HL-60/S4 (cell line): ENCODE data around the gene SIDT1.

Experiments used
- in situ Hi-C: fragments of 300-500 bp; cut with MboI; formaldehyde crosslinking; loops from 2 replicates; pipeline ENCODE4 v1.14.3; 2022; ENCODE audit warnings: low sequenced_read_pairs

Gene SIDT1

DNA sequence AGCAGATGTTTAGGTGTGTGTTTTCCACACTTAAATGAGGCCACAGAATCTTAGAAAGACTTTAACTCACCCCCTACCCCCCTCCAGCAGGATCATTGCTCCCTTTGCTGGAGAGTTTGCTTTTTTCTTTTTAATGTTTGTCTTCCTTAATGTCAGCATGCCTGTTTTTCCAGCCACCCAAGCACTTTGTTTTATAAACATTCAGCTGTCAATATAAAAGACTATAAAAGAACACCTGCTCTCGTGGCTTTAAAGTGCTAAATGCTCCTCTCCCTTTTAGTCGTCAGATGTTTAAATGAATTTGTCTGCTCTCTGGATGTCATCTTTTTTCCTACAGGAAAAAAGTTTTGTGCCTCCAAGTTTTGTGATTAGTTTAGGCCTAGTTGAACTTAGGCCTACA is 61.7 kb downstream of the SIDT1 start:
- in situ Hi-C loops, result no loop called here

- in situ Hi-C loops, result no loop called here
Observed at GRCh38 chr3:113597596-113598354, 65.4 kb downstream of the SIDT1 start.

DNA sequence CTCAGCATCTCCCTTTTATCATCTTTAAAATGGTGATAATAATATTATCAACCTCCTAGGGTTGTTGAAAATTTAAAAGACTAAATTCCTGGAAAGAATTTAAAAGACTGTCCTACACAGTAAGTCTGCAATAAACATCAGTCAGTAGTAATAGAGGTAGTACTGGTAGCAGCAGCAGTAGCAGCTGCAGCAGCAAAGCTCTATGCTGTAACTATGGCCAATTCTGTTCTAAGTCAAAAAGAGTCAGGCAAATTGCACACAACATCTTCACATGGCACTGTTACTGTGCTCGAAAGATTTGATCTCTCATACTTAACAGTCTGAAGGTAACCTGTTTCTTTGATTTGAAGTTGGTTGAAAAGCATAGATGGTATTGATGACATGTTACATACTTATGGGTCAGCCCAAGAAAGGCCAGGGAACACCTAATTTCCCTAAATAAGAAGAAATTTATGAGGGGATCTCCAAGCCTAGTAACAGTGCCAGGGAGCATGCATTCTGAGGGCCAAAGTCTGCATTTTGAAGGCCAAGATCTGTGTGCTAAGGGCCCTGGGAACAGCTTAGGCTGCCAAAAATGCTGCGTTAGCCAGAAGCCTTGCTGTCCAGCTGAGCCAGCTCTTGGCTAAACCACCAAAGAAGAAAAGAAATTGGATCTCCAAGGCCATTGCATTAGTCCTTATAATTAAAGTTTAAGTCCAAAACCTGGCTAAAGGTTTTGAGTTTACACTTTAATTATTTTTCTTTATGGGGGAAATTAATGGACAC is 68.2 kb downstream of the SIDT1 start:
- in situ Hi-C loops, result no loop called here

DNA sequence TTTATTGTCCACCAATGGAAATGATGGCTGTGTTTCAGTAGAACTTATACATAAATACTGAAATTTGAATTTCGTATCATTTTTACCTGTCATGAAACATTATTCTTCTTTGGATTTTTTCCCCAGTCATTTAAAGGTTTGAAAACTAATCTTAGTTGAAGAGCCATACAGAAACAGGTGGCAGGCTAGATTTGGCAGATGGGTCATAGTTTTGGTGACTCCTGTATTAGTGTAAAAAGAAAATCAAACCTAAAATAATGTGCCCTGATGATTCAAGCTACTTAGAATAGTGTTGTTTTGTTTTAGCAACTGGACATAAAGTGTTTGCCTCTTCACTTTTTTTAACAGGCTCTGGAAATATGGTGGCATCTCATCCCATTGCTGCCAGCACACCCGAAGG is 68.9 kb downstream of the SIDT1 start:
- in situ Hi-C loops, result no loop called here

DNA sequence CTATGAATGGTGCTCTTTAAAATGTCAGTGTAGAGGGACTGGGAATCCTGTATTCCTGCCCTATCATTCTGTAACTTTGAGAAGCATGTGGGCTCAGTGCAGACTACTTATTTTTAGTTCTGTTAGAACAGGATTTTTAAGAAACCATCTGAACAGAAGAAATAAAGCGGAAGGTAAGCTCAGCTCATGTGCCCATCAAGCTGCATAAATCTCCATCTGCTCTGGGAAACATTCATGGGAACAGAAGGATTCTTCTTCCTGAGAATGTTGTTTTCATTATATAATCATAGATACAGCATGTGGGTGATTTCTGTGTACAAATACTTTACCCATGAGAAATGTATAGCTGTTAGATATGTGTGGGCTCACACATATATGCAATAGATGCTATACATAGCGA is 69.9 kb downstream of the SIDT1 start:
- in situ Hi-C loops, result no loop called here

GRCh38 chr3:113602836-113603235 is 70.5 kb downstream of the SIDT1 start:
- in situ Hi-C loops, result no loop called here

GRCh38 chr3:113606539-113607218 is 74.3 kb downstream of the SIDT1 start:
- in situ Hi-C loops, result no loop called here

DNA sequence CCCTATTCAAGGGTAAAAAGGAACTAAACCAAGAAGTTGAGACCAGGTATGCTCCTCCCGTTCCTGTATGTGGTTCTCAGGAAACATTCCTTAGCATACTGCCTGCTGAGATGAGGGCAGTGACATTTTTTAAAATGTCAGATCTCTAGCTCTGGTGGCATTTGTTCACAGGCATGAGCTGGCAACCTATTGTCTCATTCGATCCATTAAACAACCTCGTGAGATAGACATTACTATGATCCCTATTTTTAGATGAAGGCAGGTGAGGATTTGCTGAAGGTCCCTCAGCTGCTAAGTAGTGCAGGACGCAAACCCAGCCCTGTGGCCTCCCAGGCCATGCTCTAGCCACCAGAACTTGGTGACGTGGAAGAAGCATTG is 74.9 kb downstream of the SIDT1 start:
- in situ Hi-C loops, result no loop called here

GRCh38 chr3:113614402-113614801 is 82.0 kb downstream of the SIDT1 start:
- in situ Hi-C loops, result no loop called here

- in situ Hi-C loops, result no loop called here
Observed at GRCh38 chr3:113615976-113616375, 83.6 kb downstream of the SIDT1 start.

DNA sequence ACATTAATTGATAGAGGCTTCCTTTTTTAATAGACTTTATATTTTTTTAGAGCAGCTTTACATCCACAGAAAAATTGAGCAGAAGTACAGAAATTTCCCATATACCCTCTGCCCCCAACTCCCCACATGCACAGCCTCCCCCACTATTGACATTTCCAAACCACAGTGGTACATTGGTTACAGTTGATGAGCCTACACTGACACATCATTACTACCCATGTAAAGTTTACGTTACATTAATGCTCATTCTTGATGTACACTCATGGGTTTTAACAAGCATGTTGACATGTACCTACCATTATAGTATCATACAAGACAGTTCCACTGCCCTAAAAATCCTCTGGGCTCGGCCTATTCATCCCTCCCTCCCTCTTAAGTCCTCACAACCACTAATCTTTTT is 85.4 kb downstream of the SIDT1 start:
- in situ Hi-C loops, result no loop called here

GRCh38 chr3:113620091-113620490 is 87.7 kb downstream of the SIDT1 start:
- in situ Hi-C loops, result loop anchor here (10.0 kb wide), 1 partner anchor 325 kb away; no protein-coding TSS in a partner anchor

GRCh38 chr3:113623324-113623723 is 91.0 kb downstream of the SIDT1 start:
- in situ Hi-C loops, result loop anchor here (10.0 kb wide), 1 partner anchor 329 kb away; no protein-coding TSS in a partner anchor

DNA sequence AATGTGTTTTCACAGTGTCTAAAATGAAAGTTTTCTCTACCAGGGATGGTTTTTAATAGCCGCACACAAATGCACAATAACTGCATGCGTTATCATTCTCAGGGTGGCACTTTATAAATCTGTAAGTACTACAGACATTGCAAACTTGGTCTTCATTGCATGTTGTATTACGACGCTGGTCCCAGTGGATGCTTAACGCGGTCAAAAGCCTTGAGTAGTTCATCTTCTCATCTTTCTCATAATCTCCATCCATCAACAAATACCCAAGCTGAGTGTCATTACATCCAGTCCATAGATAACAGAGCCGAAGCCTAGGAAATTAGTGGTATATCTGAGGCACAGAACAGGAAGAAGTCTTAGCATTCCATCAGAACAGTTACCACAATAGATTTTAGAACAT is 91.5 kb downstream of the SIDT1 start:
- in situ Hi-C loops, result loop anchor here (10.0 kb wide), 1 partner anchor 329 kb away; no protein-coding TSS in a partner anchor

GRCh38 chr3:113625834-113626233 is 93.5 kb downstream of the SIDT1 start:
- in situ Hi-C loops, result loop anchor here (10.0 kb wide), 1 partner anchor 331 kb away; no protein-coding TSS in a partner anchor

DNA sequence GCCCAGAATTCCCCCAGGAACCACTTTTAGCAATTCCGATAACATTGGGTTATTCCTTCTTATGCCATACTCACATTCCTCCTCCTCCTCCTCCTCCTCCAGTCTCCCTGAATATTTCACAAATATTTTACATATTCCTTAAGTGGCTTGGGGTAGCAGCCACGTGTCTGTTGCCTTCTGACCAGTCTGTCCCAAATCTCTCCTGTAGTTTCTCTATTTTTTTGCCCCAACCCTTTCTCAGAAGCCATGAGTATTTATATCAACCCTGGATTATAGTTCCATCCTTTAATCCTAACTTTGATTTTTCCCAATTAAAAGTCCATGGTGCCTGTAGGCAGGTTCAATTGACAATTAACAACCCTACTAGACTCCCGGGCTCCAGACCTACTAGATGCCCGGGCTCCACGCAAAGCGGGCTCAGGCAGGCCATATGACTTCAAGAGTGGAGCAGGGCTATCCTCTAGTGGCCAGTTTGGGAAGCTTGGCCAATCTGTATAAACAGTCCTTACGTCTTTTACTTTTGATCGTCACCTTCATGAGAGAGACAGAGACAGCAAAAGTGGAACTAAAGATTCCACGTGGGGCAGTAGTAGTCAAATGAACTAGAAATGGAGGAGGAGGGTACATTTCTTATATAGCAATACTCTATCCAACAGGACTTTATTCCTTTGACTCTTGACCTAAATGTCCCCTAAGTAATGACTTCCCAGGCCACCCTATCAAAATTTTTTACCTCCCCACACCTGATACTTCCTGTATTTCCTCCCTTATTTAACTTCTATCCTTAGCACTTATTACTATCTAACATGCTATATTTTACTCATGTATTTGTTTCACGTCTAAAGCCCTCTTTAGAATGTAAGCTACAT is 94.4 kb downstream of the SIDT1 start:
- in situ Hi-C loops, result loop anchor here (10.0 kb wide), 1 partner anchor 332 kb away; no protein-coding TSS in a partner anchor

DNA sequence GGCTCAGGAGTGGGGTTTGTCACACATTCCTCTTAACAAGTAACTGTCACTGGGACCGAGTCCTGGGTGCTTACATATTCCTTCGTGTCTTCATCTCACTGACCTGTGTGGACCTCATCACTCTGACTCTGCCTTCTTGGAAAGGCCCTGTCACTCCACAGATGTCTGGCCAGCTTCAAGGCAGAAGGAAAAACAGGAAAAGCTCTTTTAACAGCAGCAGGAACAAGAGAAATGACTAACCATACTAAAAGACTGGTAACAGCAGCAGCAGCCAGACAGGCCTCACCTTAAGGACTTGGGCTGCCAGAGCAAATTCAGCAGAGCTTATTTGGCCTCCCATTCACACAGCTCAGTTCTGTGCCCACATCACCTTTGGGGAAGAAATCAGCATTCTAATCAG is 96.0 kb downstream of the SIDT1 start:
- in situ Hi-C loops, result loop anchor here (10.0 kb wide), 1 partner anchor 334 kb away; no protein-coding TSS in a partner anchor

DNA sequence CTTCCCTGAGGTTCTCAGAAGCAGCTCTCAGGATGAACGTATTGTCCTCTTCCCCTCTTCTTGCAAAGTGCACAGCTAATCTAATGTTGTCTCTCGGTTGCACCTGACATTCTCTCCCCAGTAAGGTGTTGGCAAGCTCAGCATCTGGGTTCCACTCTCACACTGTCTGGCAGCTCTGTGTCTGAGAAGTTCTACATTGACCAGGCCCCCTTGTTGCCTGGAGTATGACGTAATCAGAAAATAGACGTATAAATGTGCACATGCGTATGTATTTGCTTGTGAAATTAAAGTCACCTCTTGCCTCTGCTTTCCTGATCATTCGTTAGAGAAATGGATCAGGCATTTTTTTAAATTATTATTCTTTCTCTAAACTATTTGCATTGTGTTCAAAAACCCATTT is 96.4 kb downstream of the SIDT1 start:
- in situ Hi-C loops, result loop anchor here (10.0 kb wide), 1 partner anchor 334 kb away; no protein-coding TSS in a partner anchor

DNA sequence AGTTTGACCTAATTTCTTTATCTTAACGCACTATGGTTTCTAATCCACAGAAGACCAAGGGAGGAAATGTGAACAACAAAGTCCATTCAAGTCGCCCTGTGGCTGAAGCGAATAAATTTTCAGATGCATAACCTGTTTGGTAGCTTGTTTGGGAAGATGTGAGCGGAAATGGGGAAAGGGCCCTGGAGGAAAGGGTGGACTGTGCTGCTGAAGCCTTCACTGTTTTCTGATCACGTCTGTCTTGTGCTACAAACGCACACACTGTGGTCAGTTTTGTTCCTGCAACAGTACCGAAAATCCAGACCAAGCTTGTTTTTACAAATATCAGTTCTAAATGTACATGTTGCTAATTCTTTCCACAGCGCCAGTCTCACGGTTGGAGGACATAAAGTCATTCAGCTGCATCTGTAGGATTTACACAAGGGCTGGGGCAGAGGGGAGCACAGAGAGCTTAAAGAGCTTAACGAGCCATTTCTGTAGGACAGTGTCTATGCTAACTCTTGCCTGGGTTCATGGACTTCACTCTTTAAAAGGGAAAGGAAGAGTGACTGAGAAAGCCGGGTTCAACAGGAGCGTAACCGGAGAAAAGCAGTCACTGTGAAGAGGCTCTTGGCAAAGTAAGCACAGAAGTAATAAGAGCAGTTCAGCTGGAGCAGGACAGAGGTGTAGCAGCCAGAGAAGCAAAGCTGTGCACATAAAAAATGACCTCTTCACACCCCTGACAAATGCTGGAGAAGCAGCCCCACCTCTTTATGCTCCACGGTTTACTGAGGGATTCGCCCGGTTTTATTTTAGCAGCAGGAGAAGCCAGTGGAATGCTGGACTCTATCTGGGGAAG is 97.4 kb downstream of the SIDT1 start:
- in situ Hi-C loops, result loop anchor here (10.0 kb wide), 1 partner anchor 335 kb away; no protein-coding TSS in a partner anchor
